Measurements from ENCODE around the gene ITM2B. TPM values are rescaled to one million over a fixed set of nuclear protein-coding genes. Genes with fewer than 3 reads are reported as not detected.

Gene ITM2B
- total RNA-seq, 1 experiment from 2014 or later = 224 TPM

DNA sequence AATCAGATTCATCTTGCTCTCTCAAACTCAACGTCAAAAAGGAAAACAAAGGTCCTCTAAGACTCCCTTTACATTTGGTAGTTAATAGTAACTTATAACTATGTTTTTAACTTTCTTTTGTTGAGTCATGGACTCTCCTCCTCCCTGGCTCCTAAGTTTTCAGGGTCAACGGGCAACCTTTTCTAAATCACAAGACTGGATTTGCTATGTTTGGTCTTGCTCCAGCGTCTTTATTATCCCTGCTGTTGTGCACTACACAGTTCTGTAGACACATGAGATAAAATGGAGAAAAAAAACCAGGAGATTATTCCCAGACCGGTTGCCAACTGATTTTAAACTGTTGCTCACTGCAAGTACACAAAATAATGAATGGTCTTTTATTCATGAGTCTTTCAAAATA is 1.9 kb upstream of the ITM2B start:
- Histone ChIP-seq H3K9me3 (no peaks in the 10 kb centered on the region), H3K4me1 (peaks cover 15% of the 10 kb centered on the region; the same call in 1 of the 2 replicates), H3K36me3 (ENCODE audit: control insufficient read depth, insufficient read depth, low read length) (no peaks in the 10 kb centered on the region), H3K27me3 (replicated peaks; ENCODE audit: control insufficient read depth, insufficient read depth, low read length) (no peaks in the 10 kb centered on the region), H3K4me3 (ENCODE audit: low read depth, low read length) (no peak overlapping the region)
- intact Hi-C loops (cut with micrococcal nuclease; ENCODE audit: unreplicated experiment) = loop anchor here (5.0 kb wide), 1 partner anchor 351 kb away; no protein-coding TSS in a partner anchor
- DNase-seq = no peak
- BruUV-seq (replicated peaks) = no TSS peak
- Mint-ChIP-seq H3K27ac (ENCODE audit: unreplicated experiment) (no peak overlapping the region), H3K27me3 (ENCODE audit: insufficient read depth, unreplicated experiment) (no peaks in the 10 kb centered on the region), H3K36me3 (ENCODE audit: insufficient read depth, unreplicated experiment) (peaks cover 6% of the 10 kb centered on the region), H3K9me3 (ENCODE audit: unreplicated experiment) (no peaks in the 10 kb centered on the region), H3K4me3 (ENCODE audit: unreplicated experiment) (no peak overlapping the region), H3K4me1 (ENCODE audit: low read depth, unreplicated experiment) (peaks cover 12% of the 10 kb centered on the region)
- ChIA-PET CTCF (interaction anchor here (0.6 kb wide), 1 partner anchor 227 kb away, joined by 3 read pairs; no protein-coding TSS in a partner anchor), POLR2A (no interaction called here)
- TF ChIP-seq, protein P1, sequence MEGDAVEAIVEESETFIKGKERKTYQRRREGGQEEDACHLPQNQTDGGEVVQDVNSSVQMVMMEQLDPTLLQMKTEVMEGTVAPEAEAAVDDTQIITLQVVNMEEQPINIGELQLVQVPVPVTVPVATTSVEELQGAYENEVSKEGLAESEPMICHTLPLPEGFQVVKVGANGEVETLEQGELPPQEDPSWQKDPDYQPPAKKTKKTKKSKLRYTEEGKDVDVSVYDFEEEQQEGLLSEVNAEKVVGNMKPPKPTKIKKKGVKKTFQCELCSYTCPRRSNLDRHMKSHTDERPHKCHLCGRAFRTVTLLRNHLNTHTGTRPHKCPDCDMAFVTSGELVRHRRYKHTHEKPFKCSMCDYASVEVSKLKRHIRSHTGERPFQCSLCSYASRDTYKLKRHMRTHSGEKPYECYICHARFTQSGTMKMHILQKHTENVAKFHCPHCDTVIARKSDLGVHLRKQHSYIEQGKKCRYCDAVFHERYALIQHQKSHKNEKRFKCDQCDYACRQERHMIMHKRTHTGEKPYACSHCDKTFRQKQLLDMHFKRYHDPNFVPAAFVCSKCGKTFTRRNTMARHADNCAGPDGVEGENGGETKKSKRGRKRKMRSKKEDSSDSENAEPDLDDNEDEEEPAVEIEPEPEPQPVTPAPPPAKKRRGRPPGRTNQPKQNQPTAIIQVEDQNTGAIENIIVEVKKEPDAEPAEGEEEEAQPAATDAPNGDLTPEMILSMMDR (IDR thresholded peaks at IDR 0.05; ENCODE audit: insufficient read depth in 1 of 2, low read depth in 1 of 2, low read length in 1 of 2, severe bottlenecking in 1 of 2, unreplicated experiment in 1 of 2) = no peak

DNA sequence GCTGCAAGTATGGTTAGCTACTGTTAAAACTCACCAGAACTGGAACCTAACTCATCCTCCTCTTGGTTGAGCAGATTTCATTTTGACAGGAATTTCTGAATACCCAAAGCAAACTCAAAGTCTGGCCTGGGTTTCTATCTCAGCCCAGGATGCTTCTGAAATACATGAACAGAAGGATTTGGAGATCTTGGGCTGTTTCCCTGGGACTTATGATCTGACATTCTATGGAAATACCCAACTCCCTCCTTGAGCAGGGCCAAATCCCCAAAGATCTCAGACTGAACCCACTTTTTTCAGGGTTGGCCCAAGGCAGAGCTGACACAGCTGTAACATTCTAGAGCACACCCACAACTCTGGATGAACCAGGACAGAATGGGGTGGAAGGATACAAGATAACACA is 1.1 kb upstream of the ITM2B start:
- no peaks in the 10 kb centered on the region for H3K9me3 ChIP-seq
- Mint-ChIP-seq H3K4me1 (ENCODE audit: low read depth, unreplicated experiment) (peaks cover 20% of the 10 kb centered on the region), H3K27me3 (ENCODE audit: insufficient read depth, unreplicated experiment) (no peaks in the 10 kb centered on the region), H3K4me3 (ENCODE audit: unreplicated experiment) (peak overlapping the region; percentile 89), H3K27ac (ENCODE audit: unreplicated experiment) (peak overlapping the region; percentile 90), H3K9me3 (ENCODE audit: unreplicated experiment) (no peaks in the 10 kb centered on the region), H3K36me3 (ENCODE audit: insufficient read depth, unreplicated experiment) (peaks cover 15% of the 10 kb centered on the region)
- ChIA-PET CTCF (no interaction called here), POLR2A (no interaction called here)
- TF ChIP-seq, protein P1 (IDR thresholded peaks at IDR 0.05; ENCODE audit: insufficient read depth in 1 of 2, low read depth in 1 of 2, low read length in 1 of 2, severe bottlenecking in 1 of 2, unreplicated experiment in 1 of 2) = no peak
- no peaks in the 10 kb centered on the region for H3K36me3 ChIP-seq (ENCODE audit: control insufficient read depth, insufficient read depth, low read length)
- DNase-seq = no peak
- peaks cover 15% of the 10 kb centered on the region; the same call in 1 of the 2 replicates for H3K4me1 ChIP-seq
- no TSS peak for BruUV-seq (replicated peaks)
- peak overlapping the region; percentile 91 for H3K4me3 ChIP-seq (ENCODE audit: low read depth, low read length)
- H3K27me3 ChIP-seq (replicated peaks; ENCODE audit: control insufficient read depth, insufficient read depth, low read length) = no peaks in the 10 kb centered on the region
- intact Hi-C loops (cut with micrococcal nuclease; ENCODE audit: unreplicated experiment) = loop anchor here (2.0 to 5.0 kb wide), 3 partner anchors 73 to 350 kb away; no protein-coding TSS in a partner anchor

DNA sequence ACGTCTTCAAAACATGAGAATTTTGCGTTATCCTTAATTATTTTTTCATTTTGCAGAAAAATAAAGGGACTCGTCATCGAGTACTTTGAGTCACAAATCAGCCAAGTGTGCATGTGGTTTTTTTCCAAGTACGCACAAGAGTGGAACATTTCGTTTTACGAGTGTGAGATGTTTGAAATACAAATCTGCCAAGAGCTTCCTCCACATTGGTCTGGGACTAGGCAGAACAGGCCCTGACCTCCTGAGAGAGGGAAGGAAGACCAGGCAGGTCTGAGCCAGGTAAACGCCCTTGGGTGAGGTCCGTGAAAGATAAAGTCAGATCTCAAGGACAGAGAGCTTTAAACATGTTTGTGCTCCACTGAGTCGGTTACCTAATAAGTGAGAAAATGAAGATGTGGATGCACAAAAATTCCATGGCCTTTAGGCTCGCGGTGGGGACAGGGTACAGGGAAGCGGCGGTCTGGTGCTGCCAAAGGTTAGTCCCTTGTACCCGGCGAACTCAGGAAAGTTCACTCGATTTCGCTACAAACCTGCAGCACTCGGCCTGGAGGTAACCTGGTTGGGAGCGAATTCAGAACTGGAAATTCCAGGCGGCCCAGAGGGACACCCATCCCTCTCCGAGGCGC is 473 bp upstream of the ITM2B start:
- H3K4me3 ChIP-seq (ENCODE audit: low read depth, low read length) = peak overlapping the region; percentile 91
- Mint-ChIP-seq H3K27ac (ENCODE audit: unreplicated experiment) (peak overlapping the region; percentile 90), H3K27me3 (ENCODE audit: insufficient read depth, unreplicated experiment) (no peaks in the 10 kb centered on the region), H3K4me3 (ENCODE audit: unreplicated experiment) (peak overlapping the region; percentile 89), H3K9me3 (ENCODE audit: unreplicated experiment) (no peaks in the 10 kb centered on the region), H3K4me1 (ENCODE audit: low read depth, unreplicated experiment) (peaks cover 18% of the 10 kb centered on the region), H3K36me3 (ENCODE audit: insufficient read depth, unreplicated experiment) (peaks cover 18% of the 10 kb centered on the region)
- H3K36me3 ChIP-seq (ENCODE audit: control insufficient read depth, insufficient read depth, low read length) = no peaks in the 10 kb centered on the region
- DNase-seq = peak in 1 of 2 experiments; percentile 36
- H3K4me1 ChIP-seq = peaks cover 15% of the 10 kb centered on the region; the same call in 1 of the 2 replicates
- intact Hi-C loops (cut with micrococcal nuclease; ENCODE audit: unreplicated experiment) = loop anchor here (2.0 to 5.0 kb wide), 3 partner anchors 72 to 350 kb away; no protein-coding TSS in a partner anchor
- CTCF ChIA-PET = interaction anchor here (0.8 to 1.0 kb wide), 4 partner anchors 102 to 194 kb away, joined by 3 to 4 read pairs (median 3); partner anchors contain the start of gene MED4
- BruUV-seq (replicated peaks) = TSS peak; percentile 82
- POLR2A ChIA-PET = interaction anchor here (0.5 to 1.4 kb wide), 6 partner anchors 10 to 444 kb away, joined by 3 to 9 read pairs (median 4); partner anchors contain the start of gene NUDT15
- TF ChIP-seq, protein P1 (IDR thresholded peaks at IDR 0.05; ENCODE audit: insufficient read depth in 1 of 2, low read depth in 1 of 2, low read length in 1 of 2, severe bottlenecking in 1 of 2, unreplicated experiment in 1 of 2) = no peak
- no peaks in the 10 kb centered on the region for H3K27me3 ChIP-seq (replicated peaks; ENCODE audit: control insufficient read depth, insufficient read depth, low read length)
- no peaks in the 10 kb centered on the region for H3K9me3 ChIP-seq

Data from Caco-2 (cell line).